AG04450 (cell line): ENCODE results near the gene DHRSX. TPM values are rescaled to one million over a fixed set of nuclear protein-coding genes. Genes with fewer than 3 reads are reported as not detected.
"Not testable (repeated sequence)": the region's sequence is repeated elsewhere in the genome, so short reads cannot be mapped to it uniquely, and the experiment has no call there.

ENCODE experiments used
- CTCF ChIA-PET: fragments of 300-600, 350-600 bp; formaldehyde crosslinking; extraction: SDS; loops from one replicate; lab custom pipeline; 2022; ENCODE audit warnings: antibody characterized with exemption, inconsistent platforms; lab: Charles Lee
- POLR2A ChIA-PET: fragments of 350-600 bp; formaldehyde crosslinking; extraction: SDS; loops from one replicate; lab custom pipeline; 2021; ENCODE audit warnings: antibody characterized with exemption, inconsistent platforms; lab: Yijun Ruan, JAX
- DNase-seq: peaks from one replicate; pipeline ENCODE4 v3.0.0-alpha.2; 2011; ENCODE audit warnings: low read depth, low spot score
- H3K27ac ChIP-seq: one replicate; pipeline ENCODE4 v1.5.1; 2012; ENCODE audit warnings: low read depth, low read length, control low read depth
- H3K27me3 ChIP-seq: one replicate; pipeline ENCODE4 v1.6.0; 2012; ENCODE audit warnings: low read length; ENCODE audit not compliant: control insufficient read depth, insufficient read depth
- H3K4me3 ChIP-seq: 2 replicates; pipeline ENCODE4 v1.5.1; 2011; ENCODE audit warnings: mild to moderate bottlenecking, low read depth, low read length, control low read depth
- H3K9me3 ChIP-seq: 2 replicates; pipeline ENCODE4 v1.5.1; 2012; ENCODE audit warnings: low read length; ENCODE audit not compliant: control insufficient read depth, insufficient read depth
- CTCF ChIP-seq: IDR thresholded peaks from 2 replicates; pipeline ENCODE4 v1.5.1; 2011; ENCODE audit warnings: low read depth, low read length, control low read depth, inconsistent platforms
- polyA plus RNA-seq: library from polyadenylated mRNA; depleted of rRNA; stranded (reverse); fragments of >200 nt; gene quantifications from 2 replicates; pipeline ENCODE4 v1.2.3, GENCODE V29; 2011

DHRSX gene
- polyA plus RNA-seq, 1 experiment, result 43.2 TPM

- Histone ChIP-seq H3K4me3 (no peak overlapping the region), H3K27me3 (no peaks in the 10 kb centered on the region), H3K9me3 (no peaks in the 10 kb centered on the region), H3K27ac (no peak overlapping the region)
- POLR2A ChIA-PET, result no interaction called here
- CTCF ChIA-PET, result no interaction called here
- TF ChIP-seq CTCF, result no peak
- DNase-seq, result no peak
These were observed 113.0 kb downstream of the DHRSX start for GRCh38 chrX:2387614-2388239.

GRCh38 chrX:2385224-2385623 is 115.6 kb downstream of the DHRSX start:
- Histone ChIP-seq H3K4me3 (no peak overlapping the region), H3K27ac (no peak overlapping the region), H3K9me3 (no peaks in the 10 kb centered on the region), H3K27me3 (no peaks in the 10 kb centered on the region)
- no peak for TF ChIP-seq CTCF
- CTCF ChIA-PET, result no interaction called here
- POLR2A ChIA-PET, result no interaction called here
- peak; percentile 37 for DNase-seq

GRCh38 chrX:2384486-2384885 is 116.3 kb downstream of the DHRSX start:
- Histone ChIP-seq H3K27me3 (no peaks in the 10 kb centered on the region), H3K4me3 (no peak overlapping the region), H3K27ac (no peak overlapping the region), H3K9me3 (no peaks in the 10 kb centered on the region; the same call in 1 of the 2 replicates)
- no peak for TF ChIP-seq CTCF
- ChIA-PET CTCF (no interaction called here), POLR2A (no interaction called here)
- no peak for DNase-seq

- ChIA-PET CTCF (no interaction called here), POLR2A (no interaction called here)
- no peak for DNase-seq
- H3K27ac ChIP-seq, result no peak overlapping the region
- H3K9me3 ChIP-seq, result no peaks in the 10 kb centered on the region; the same call in 1 of the 2 replicates
- no peaks in the 10 kb centered on the region for H3K27me3 ChIP-seq
- TF ChIP-seq CTCF, result no peak
- no peak overlapping the region for H3K4me3 ChIP-seq
These were observed 117.0 kb downstream of the DHRSX start for GRCh38 chrX:2383735-2384134.

GRCh38 chrX:2383144-2383543 is 117.6 kb downstream of the DHRSX start:
- Histone ChIP-seq H3K4me3 (no peak overlapping the region), H3K27ac (no peak overlapping the region), H3K9me3 (no peaks in the 10 kb centered on the region; the same call in 1 of the 2 replicates), H3K27me3 (no peaks in the 10 kb centered on the region)
- TF ChIP-seq CTCF, result no peak
- ChIA-PET CTCF (no interaction called here), POLR2A (no interaction called here)
- no peak for DNase-seq

GRCh38 chrX:2382433-2383048 is 118.2 kb downstream of the DHRSX start:
- CTCF ChIA-PET, DNase-seq, H3K9me3 ChIP-seq, H3K27ac ChIP-seq, H3K27me3 ChIP-seq, H3K4me3 ChIP-seq, POLR2A ChIA-PET: not testable (repeated sequence)
